K562 (cell line): Measurements from ENCODE around the gene DPEP2NB. TPM values are rescaled to one million over a fixed set of nuclear protein-coding genes. Genes with fewer than 3 reads are reported as not detected.

ENCODE experiments used
- ESRRA ChIP-seq: fragments of 450-650 bp; IDR thresholded peaks from 2 replicates; pipeline ENCODE4 v1.6.1; 2014; ENCODE audit warnings: low read depth, mild to moderate bottlenecking, moderate library complexity, borderline replicate concordance
- HOXB6 ChIP-seq: fragments of 250-450 bp; sonication (Bioruptor Pico); IDR thresholded peaks from 2 replicates; pipeline ENCODE4 v1.5.1; 2022; ENCODE audit warnings: mild to moderate bottlenecking, borderline replicate concordance
- MBD1 ChIP-seq: fragments of 250-450 bp; sonication (Bioruptor Pico); IDR thresholded peaks from 2 replicates; pipeline ENCODE4 v1.8.0; 2022; ENCODE audit warnings: inconsistent platforms
- MED1 ChIP-seq: sonication (generic); formaldehyde crosslinking; IDR thresholded peaks from 2 replicates; pipeline ENCODE4 v1.8.1; 2023; ENCODE audit warnings: missing genetic modification reagents, borderline replicate concordance
- MGA ChIP-seq: fragments of 450-650 bp; IDR thresholded peaks from 2 replicates; pipeline ENCODE4 v1.6.1; 2016; ENCODE audit warnings: mild to moderate bottlenecking, moderate library complexity
- PHB2 ChIP-seq: fragments of 450-650 bp; IDR thresholded peaks from 2 replicates; pipeline ENCODE4 v1.6.1; 2017; ENCODE audit warnings: low read depth
- SMARCA4 ChIP-seq: fragments of 450-650 bp; IDR thresholded peaks from 2 replicates; pipeline ENCODE4 v1.6.1; 2016
- STAT5A ChIP-seq: IDR thresholded peaks from 2 replicates; pipeline ENCODE4 v1.6.1; 2012; ENCODE audit warnings: low read length, inconsistent platforms, borderline replicate concordance
- ZBTB9 ChIP-seq: fragments of 450-650 bp; formaldehyde crosslinking; IDR thresholded peaks from 2 replicates; pipeline ENCODE4 v1.4.0; 2020; ENCODE audit warnings: mild to moderate bottlenecking, moderate library complexity
- ZNF655 ChIP-seq: fragments of 250-450 bp; sonication (Bioruptor Pico); IDR thresholded peaks from 2 replicates; pipeline ENCODE4 v1.5.0; 2021
- ZZZ3 ChIP-seq: fragments of 450-650 bp; IDR thresholded peaks from 2 replicates; pipeline ENCODE4 v1.6.1; 2016; ENCODE audit warnings: antibody characterized with exemption, mild to moderate bottlenecking, moderate library complexity
- polyA plus RNA-seq, 8 experiments: library from polyadenylated mRNA; depleted of rRNA in 4 of 8; stranded (reverse) in 5 of 8; unstranded in 3 of 8; fragments of >200 nt; fragmentation: Nextera tagmentation in 2 of 8; fragmentation: Illumina TruSeq in 1 of 8; extraction: Ambion mirVana in 2 of 8; extraction: Trizol in 1 of 8; gene quantifications; 2 replicates each; pipeline versions ENCODE4 v1.2.1 to v1.2.3, GENCODE V29; 2011 to 2014; ENCODE audit warnings: inconsistent platforms in 1 of 8, missing spikeins in 1 of 8
- total RNA-seq, 7 experiments: library from RNA; depleted of rRNA in 6 of 7; stranded (reverse); fragments of >200 nt in 6 of 7; fragmentation: Illumina TruSeq in 2 of 7; extraction: Trizol in 2 of 7; gene quantifications; 2 replicates each; pipeline versions ENCODE4 v1.2.1 to v1.2.3, GENCODE V29; 2011 to 2021; ENCODE audit warnings: low replicate concordance in 1 of 7

DPEP2NB gene
- total and polyA plus RNA-seq, 9 of the 15 experiments (the other 6 are each of a cell fraction or from before 2014, with no cell fraction given): not detected

- TF ChIP-seq MGA: no peak
- TF ChIP-seq ZBTB9 (CRISPR knock-in tag): 0 out of 2 replicates have a peak, but pooled peaks have one; percentile 8
- no peak; the same call in 1 of the 2 replicates for TF ChIP-seq STAT5A
- TF ChIP-seq PHB2: no peak
- TF ChIP-seq ZNF655 (CRISPR knock-in tag): no peak
- peak; percentile 71; the same call in 1 of the 2 replicates for TF ChIP-seq ESRRA
- 0 out of 2 replicates have a peak, but pooled peaks have one; percentile 10 for TF ChIP-seq SMARCA4
- TF ChIP-seq ZZZ3: no peak
- no peak for TF ChIP-seq HOXB6 (CRISPR knock-in tag)
- TF ChIP-seq MED1: 0 out of 2 replicates have a peak, but pooled peaks have one; percentile 4
- no peak for TF ChIP-seq MBD1 (CRISPR knock-in tag)
These were observed 47.1 kb downstream of the DPEP2NB start, which contains the start of gene SLC12A4 (continued) for GRCh38 chr16:67968400-67969253.
